ENCODE data around the gene DLL3.

GRCh38 chr19:39467941-39468340, 30.8 kb upstream of the DLL3 start:
- TF ChIP-seq CTCF (conservative IDR thresholded peaks at IDR 0.05) = no peak
- TF ChIP-seq EZH2 (IDR thresholded peaks at IDR 0.05; ENCODE audit: low read depth) = no peak

Data from PC-9 (cell line).